NCI-H2196 treated with DMSO at 0.1 percent for 48 hours (cell line): ENCODE data around the gene SMYD4.
"Not testable (repeated sequence)": the region's sequence is repeated elsewhere in the genome, so short reads cannot be mapped to it uniquely, and the experiment has no call there.

Source experiments
- DNase-seq: peaks from one replicate; lab custom pipeline; 2025; ENCODE audit not compliant: unreplicated experiment; lab: John Stamatoyannopoulos, UW

The SMYD4 gene, protein sequence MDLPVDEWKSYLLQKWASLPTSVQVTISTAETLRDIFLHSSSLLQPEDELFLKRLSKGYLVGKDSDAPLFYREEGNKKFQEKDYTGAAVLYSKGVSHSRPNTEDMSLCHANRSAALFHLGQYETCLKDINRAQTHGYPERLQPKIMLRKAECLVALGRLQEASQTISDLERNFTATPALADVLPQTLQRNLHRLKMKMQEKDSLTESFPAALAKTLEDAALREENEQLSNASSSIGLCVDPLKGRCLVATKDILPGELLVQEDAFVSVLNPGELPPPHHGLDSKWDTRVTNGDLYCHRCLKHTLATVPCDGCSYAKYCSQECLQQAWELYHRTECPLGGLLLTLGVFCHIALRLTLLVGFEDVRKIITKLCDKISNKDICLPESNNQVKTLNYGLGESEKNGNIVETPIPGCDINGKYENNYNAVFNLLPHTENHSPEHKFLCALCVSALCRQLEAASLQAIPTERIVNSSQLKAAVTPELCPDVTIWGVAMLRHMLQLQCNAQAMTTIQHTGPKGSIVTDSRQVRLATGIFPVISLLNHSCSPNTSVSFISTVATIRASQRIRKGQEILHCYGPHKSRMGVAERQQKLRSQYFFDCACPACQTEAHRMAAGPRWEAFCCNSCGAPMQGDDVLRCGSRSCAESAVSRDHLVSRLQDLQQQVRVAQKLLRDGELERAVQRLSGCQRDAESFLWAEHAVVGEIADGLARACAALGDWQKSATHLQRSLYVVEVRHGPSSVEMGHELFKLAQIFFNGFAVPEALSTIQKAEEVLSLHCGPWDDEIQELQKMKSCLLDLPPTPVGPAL

DNA sequence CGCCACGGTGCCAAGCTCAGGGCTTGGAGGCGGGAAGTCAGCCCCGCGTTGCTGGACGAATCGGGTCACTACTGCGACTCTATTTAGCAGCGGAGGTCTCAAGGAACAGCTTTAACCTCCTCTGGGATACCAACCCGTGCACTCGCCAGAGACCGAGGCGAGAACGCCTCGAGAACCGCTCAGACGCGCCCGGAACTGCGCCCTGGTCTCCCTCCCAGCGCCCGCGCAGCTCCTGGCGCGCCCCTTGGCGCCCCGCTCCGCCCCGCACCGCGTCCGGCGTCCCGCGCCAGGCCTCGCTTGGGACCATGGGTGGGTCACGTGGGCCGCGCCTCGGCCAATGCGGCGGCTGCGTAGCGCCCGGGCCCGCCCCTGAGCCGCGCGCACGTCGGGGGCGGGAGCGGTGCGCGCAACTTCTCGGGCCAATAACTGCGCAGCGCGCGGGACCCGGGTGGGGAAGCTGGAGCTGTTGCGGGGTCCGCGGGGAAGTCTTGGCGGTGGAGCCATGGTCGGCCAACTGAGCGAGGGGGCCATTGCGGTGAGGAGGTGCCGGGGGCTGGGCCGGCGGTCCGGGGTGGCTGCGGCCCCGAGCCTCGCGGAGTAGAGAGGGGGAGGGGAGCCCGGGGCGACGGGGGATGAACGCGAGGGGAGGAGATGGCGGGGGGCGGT is at the start of gene SMYD4, which contains the start of gene RPA1:
Gene SMYD4 (minus strand): TSS at position 311 of the 666 bp plus-strand sequence. CDS start 1,908 bp downstream, outside the sequence.
Gene RPA1 (plus strand): TSS at position 414 of the 666 bp plus-strand sequence. CDS start 89 bp downstream, at position 503.
- peak; percentile 47 for DNase-seq

DNA sequence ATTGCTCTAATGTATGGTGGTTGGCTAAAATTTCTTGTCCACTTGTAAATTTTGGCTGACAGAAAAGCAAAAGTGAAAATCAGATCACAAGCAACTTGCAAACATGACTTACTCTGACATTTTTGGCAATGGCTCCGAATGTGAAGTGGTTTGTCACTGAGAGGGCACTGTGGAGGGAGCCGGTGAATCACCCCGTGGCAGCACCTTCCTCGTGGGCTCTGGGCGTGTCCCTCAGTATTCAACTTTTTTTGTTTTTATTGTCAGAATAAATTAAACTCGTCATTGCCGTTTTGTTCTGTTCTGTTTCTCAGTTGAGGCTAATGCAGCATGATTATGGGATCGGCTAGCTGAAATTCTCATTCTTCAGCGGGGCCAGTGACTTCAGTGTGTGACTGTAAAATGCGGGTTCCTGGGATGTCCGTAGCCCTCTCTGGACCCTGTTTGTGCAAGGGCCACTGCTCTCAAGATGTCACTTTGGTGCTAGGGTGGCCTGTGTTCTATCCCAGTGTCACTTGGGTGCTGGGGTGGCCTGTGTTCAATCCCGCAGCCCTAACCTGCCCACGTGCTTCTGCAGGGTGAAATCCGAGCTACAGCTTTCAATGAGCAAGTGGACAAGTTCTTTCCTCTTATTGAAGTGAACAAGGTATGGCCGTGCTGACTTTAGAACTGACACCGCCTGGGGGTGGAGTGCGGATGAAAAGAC is 48.9 kb upstream of the SMYD4 start:
- DNase-seq = no peak

GRCh38 chr17:1875597-1875996 is 45.9 kb upstream of the SMYD4 start:
- DNase-seq = no peak

- DNase-seq = no peak
Measured at GRCh38 chr17:1873418-1873817, 43.7 kb upstream of the SMYD4 start.

DNA sequence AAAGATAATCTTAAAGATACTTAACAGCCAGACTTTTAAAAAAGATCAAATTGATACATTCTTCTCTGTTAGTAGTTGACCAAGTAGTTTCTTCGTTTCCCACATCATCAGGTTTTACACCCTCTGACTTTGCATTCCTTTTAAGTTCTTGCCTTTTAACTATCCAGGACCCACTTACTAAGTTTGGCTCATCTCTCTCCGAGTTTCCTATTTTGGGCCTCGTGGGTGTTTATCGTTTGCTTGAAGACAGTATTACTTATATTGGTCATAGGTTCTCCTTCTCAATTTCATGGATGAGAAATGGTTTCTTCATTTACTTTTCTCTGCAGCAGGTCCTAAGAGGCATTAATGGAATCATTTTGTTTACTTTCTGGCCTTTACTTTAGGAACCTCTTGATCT is 43.3 kb upstream of the SMYD4 start:
- no peak for DNase-seq

DNA sequence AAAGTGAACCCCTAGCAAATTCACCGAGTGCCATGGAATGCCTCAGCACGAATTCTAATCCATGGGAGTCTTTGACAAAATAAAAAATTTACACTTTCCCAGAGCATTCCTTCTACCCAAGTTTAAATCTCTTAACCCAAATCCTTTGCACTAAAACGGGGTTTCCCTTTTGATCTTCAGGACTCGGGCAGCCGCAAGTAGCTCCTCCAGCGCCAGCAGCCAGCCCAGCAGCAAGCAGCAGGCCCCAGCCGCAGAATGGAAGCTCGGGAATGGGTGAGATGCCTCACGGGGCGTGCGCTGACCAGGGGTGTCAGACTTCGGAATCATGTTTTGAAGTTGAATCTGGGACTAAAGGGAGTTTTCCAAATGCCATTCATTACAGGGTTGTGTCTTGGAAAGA is 42.6 kb upstream of the SMYD4 start:
- no peak for DNase-seq

DNA sequence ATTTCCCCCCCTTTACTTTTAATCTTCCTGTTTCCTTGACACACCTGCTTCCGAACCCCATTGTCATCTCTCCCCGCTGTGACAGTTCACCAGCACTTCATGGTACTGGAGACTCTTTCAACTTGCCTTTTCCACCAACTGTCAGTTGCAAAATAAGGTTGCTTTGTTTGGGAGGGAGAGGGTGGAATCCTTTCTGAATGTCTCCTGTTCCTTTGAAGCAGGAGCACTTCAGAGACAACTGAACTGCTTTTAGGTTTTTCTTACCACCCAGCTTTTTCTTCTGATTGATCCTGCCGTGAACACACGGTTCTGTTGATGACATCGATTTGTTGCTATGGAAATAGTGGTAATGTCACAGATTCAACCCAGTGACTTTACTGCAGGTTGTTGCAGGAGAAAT is 42.1 kb upstream of the SMYD4 start:
- DNase-seq = no peak

GRCh38 chr17:1870592-1870991 is 40.9 kb upstream of the SMYD4 start:
- DNase-seq = no peak

DNA sequence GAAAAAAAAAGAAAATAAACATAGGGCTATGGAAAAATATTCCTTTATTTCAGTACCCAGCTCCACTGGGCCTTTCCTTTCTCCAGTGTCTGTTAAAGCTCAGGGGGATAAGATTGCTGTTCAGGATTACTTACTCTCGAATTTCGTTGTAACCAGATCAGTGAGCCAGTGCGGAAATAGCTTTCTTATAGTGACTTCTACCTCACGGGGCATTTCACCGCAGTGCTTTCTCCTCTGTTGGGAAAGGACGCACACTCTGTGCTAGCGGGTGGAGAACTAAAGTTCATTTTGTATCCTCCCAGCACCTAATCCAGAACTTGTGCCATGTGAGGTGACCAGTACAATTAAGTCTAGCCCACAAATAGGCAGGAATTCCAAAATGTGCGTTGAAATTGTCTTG is 38.4 kb upstream of the SMYD4 start:
- no peak for DNase-seq

DNA sequence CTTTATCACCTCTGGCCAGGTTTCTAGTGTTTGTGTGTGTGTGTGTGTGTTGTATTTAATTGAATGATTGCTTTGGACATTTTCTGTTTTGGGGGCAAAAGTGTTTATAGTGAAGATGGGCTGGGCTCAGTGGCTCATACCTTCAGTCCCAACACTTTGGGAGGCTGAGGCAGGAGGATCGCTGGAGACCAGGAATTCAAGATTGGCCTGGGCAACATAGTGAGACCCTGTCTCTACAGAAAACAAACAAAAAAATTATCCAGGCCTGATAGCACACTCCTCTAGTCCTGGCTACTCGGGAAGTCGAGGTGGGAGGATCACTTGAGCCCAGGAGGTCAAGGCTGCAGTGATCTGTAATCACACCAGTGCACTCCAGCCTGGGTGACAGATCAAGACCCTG is 37.6 kb upstream of the SMYD4 start:
- DNase-seq = no peak

- peak; percentile 0 for DNase-seq
Measured at GRCh38 chr17:1865252-1866037, 35.7 kb upstream of the SMYD4 start.

- no peak for DNase-seq
Measured at GRCh38 chr17:1861391-1862010, 31.8 kb upstream of the SMYD4 start.

- DNase-seq = no peak
Measured at GRCh38 chr17:1860978-1861377, 31.3 kb upstream of the SMYD4 start.

GRCh38 chr17:1856462-1856861 is 26.8 kb upstream of the SMYD4 start:
- DNase-seq = not testable (repeated sequence)

DNA sequence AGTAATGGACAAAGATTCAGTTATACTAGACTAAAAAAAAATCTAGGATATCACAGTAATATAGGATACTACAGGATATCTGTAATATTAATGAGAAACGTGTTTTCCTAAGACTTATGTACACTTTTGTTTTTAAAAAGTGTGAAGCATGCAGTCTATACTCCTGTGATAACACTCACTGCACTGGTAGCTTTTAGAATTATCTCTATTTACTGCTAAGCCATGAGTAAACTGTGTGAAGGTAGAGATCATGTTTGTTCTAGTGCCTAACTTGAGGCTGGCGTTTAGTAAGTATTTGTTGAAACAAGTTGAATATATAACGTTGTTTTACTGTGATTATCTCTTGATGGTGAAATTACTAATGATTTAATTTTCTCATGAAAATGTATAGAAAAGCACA is 24.0 kb upstream of the SMYD4 start:
- no peak for DNase-seq

DNA sequence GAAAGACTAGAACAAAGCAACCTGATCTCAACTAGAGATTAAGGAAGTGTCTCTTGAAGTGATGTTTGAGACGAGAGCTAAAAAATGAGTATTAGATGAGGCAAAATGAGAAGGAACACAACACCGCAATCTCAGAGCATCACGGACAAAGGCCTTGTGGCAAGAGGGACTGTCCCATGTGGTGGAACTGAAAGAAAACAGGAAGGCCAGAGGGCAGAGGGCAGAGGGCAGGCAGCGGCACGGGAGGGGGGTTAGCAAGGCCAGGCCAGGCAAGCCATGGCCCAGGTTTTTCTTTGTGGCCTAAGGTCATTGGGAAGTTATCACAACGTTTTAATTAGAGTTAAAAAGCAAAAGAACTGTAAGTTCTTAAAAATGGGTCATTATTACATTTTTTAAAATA is 22.6 kb upstream of the SMYD4 start:
- no peak for DNase-seq

DNA sequence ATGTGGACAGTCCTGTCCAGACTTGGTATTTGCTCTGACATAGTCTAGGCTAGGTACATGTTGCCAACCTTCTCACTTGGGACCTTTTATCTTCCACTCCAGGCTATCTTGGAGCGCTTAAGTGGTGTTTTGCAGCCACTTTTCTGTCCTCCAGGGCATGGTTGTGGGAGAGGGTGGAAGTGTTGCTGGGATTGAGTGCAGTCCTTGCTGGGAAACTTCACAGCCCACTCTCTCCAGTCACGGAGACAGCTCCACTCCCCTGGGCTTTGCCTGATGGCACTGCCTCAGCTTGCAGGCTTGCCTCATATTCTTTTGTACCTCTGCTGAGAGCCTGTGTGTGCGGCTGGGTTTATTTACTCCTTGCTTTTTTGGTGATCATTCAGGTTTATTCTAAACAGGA is 17.5 kb upstream of the SMYD4 start:
- DNase-seq = no peak

- no peak for DNase-seq
Measured at GRCh38 chr17:1843947-1844346, 14.2 kb upstream of the SMYD4 start.

GRCh38 chr17:1839516-1839915 is 9.8 kb upstream of the SMYD4 start:
- no peak for DNase-seq
